Glutamatergic neuron (in vitro differentiated cells): ENCODE measurements around the gene TPMT. TPM values are rescaled to one million over a fixed set of nuclear protein-coding genes. Genes with fewer than 3 reads are reported as not detected.

Source experiments
- DNase-seq: peaks from one replicate; pipeline ENCODE4 v3.0.0; 2022
- H3K27ac Mint-ChIP-seq: one replicate; pipeline ENCODE4 v1.8.0; 2020; ENCODE audit warnings: mild to moderate bottlenecking, mixed read lengths, inconsistent platforms; ENCODE audit not compliant: unreplicated experiment
- H3K27me3 Mint-ChIP-seq: one replicate; pipeline ENCODE4 v1.8.0; 2020; ENCODE audit warnings: mild to moderate bottlenecking, moderate library complexity, mixed read lengths, inconsistent platforms; ENCODE audit not compliant: unreplicated experiment
- H3K36me3 Mint-ChIP-seq: one replicate; pipeline ENCODE4 v1.8.0; 2020; ENCODE audit warnings: mild to moderate bottlenecking, mixed read lengths, inconsistent platforms; ENCODE audit not compliant: unreplicated experiment
- H3K4me1 Mint-ChIP-seq: one replicate; pipeline ENCODE4 v1.8.0; 2020; ENCODE audit warnings: mild to moderate bottlenecking, low read depth, mixed read lengths, inconsistent platforms; ENCODE audit not compliant: unreplicated experiment
- H3K4me3 Mint-ChIP-seq: one replicate; pipeline ENCODE4 v1.8.0; 2020; ENCODE audit warnings: mild to moderate bottlenecking, mixed read lengths, inconsistent platforms; ENCODE audit not compliant: unreplicated experiment
- H3K9me3 Mint-ChIP-seq: one replicate; pipeline ENCODE4 v1.8.0; 2020; ENCODE audit warnings: mild to moderate bottlenecking, moderate library complexity, mixed read lengths, inconsistent platforms; ENCODE audit not compliant: unreplicated experiment
- CTCF ChIP-seq: fragments of 200-600 bp; sonication (generic); IDR thresholded peaks from one replicate; pipeline ENCODE4 v1.5.0; 2021; ENCODE audit not compliant: partially characterized antibody, unreplicated experiment
- total RNA-seq: library from RNA; stranded (reverse); fragmentation: NEBNext Ultra II Directional; extraction: Animal tissue kit (Norgen Biotek cat#: 25700); gene quantifications from one replicate; pipeline ENCODE4 v1.2.1, GENCODE V29; 2021; ENCODE audit not compliant: unreplicated experiment

Gene TPMT
- total RNA-seq, 1 donor from 2014 or later = 3.4 TPM

GRCh38 chr6:18139935-18140621 is 14.8 kb downstream of the TPMT start:
- H3K9me3 Mint-ChIP-seq = no peaks in the 10 kb centered on the region
- no peak for DNase-seq
- no peak overlapping the region for H3K27ac Mint-ChIP-seq
- H3K4me1 Mint-ChIP-seq = no peaks in the 10 kb centered on the region
- no peaks in the 10 kb centered on the region for H3K36me3 Mint-ChIP-seq
- H3K27me3 Mint-ChIP-seq = no peaks in the 10 kb centered on the region
- H3K4me3 Mint-ChIP-seq = no peak overlapping the region
- no peak for TF ChIP-seq CTCF

- peak; percentile 16 for TF ChIP-seq CTCF
- Mint-ChIP-seq H3K36me3 (no peaks in the 10 kb centered on the region), H3K27me3 (no peaks in the 10 kb centered on the region), H3K27ac (no peak overlapping the region), H3K4me3 (no peak overlapping the region), H3K4me1 (no peaks in the 10 kb centered on the region), H3K9me3 (no peaks in the 10 kb centered on the region)
- DNase-seq = no peak
Observed at GRCh38 chr6:18138906-18139305, 16.0 kb downstream of the TPMT start.

- Mint-ChIP-seq H3K4me3 (no peak overlapping the region), H3K36me3 (no peaks in the 10 kb centered on the region), H3K27me3 (no peaks in the 10 kb centered on the region), H3K27ac (no peak overlapping the region), H3K9me3 (no peaks in the 10 kb centered on the region), H3K4me1 (no peaks in the 10 kb centered on the region)
- DNase-seq = no peak
- no peak for TF ChIP-seq CTCF
Observed at GRCh38 chr6:18136260-18136659, 18.6 kb downstream of the TPMT start.

GRCh38 chr6:18135171-18135570 is 19.7 kb downstream of the TPMT start:
- Mint-ChIP-seq H3K27ac (no peak overlapping the region), H3K36me3 (no peaks in the 10 kb centered on the region), H3K4me1 (no peaks in the 10 kb centered on the region), H3K9me3 (no peaks in the 10 kb centered on the region), H3K4me3 (no peak overlapping the region), H3K27me3 (no peaks in the 10 kb centered on the region)
- TF ChIP-seq CTCF = no peak
- no peak for DNase-seq

GRCh38 chr6:18132346-18132745 is 22.5 kb downstream of the TPMT start:
- no peaks in the 10 kb centered on the region for H3K36me3 Mint-ChIP-seq
- H3K27ac Mint-ChIP-seq = no peak overlapping the region

More at GRCh38 chr6:18132346-18132745, 22.5 kb downstream of the TPMT start:
- Mint-ChIP-seq H3K9me3 (no peaks in the 10 kb centered on the region), H3K4me1 (no peaks in the 10 kb centered on the region), H3K27me3 (no peaks in the 10 kb centered on the region), H3K4me3 (no peak overlapping the region)
- DNase-seq = no peak
- TF ChIP-seq CTCF = no peak
